Neural cell (in vitro differentiated cells): ENCODE data around the gene SH3BGRL.

Experiments used
- CTCF ChIP-seq: fragments of 450-650 bp; IDR thresholded peaks from 2 replicates; pipeline ENCODE4 v1.5.1; 2014; ENCODE audit warnings: antibody characterized with exemption, mild to moderate bottlenecking, moderate library complexity; ENCODE audit not compliant: poor library complexity, severe bottlenecking
- EP300 ChIP-seq: fragments of 450-650 bp; conservative IDR thresholded peaks from 2 replicates; pipeline ENCODE4 v1.6.1; 2014; ENCODE audit warnings: antibody characterized with exemption, mild to moderate bottlenecking, moderate library complexity; ENCODE audit not compliant: poor library complexity, severe bottlenecking
- EZH2 ChIP-seq: fragments of 200-600, 300-800 bp; shearing (Covaris generic), sonication (generic); IDR thresholded peaks from 2 replicates; pipeline ENCODE4 v1.6.1; 2014; ENCODE audit warnings: antibody characterized with exemption, low read length, borderline replicate concordance, mild to moderate bottlenecking; ENCODE audit not compliant: insufficient read depth, poor library complexity, severe bottlenecking
- MXI1 ChIP-seq: fragments of 450-650 bp; conservative IDR thresholded peaks from 2 replicates; pipeline ENCODE4 v1.6.1; 2014; ENCODE audit warnings: antibody characterized with exemption, mild to moderate bottlenecking; ENCODE audit not compliant: poor library complexity, severe bottlenecking
- POLR2AphosphoS5 ChIP-seq: IDR thresholded peaks from 2 replicates; pipeline ENCODE4 v1.6.1; 2012
- REST ChIP-seq: IDR thresholded peaks from 2 replicates; pipeline ENCODE4 v1.6.1; 2012; ENCODE audit warnings: borderline replicate concordance
- TAF1 ChIP-seq: IDR thresholded peaks from 2 replicates; pipeline ENCODE4 v1.6.1; 2012; ENCODE audit warnings: low read depth

GRCh38 chrX:81205551-81205950, 3.6 kb downstream of the SH3BGRL start:
- TF ChIP-seq MXI1 (no peak), CTCF (no peak), TAF1 (no peak), POLR2AphosphoS5 (no peak), EP300 (no peak), REST (no peak), EZH2 (no peak)
